ENCODE measurements around the gene CTXN2.

The CTXN2 gene

DNA sequence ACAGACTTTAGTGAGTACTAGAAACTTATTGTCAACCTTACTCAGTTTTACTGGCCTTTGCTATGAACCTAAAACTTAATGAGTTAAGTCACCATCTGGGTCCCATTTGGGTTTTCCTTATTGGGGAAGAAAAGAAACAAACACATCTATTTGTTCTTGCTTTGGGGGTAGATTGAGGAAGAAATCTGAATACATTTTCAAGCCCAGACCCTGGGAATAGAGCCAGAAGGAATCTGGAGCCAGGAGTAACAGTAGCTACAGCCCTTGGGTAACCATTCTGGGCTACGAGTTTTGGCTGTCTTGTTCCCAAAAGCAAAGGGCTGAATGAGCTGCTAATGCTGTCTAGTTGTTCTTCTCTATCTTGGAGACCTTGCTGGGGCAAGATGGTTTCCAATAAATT is 31.2 kb downstream of the CTXN2 start:
- no peak for DNase-seq (ENCODE audit: low spot score)

DNA sequence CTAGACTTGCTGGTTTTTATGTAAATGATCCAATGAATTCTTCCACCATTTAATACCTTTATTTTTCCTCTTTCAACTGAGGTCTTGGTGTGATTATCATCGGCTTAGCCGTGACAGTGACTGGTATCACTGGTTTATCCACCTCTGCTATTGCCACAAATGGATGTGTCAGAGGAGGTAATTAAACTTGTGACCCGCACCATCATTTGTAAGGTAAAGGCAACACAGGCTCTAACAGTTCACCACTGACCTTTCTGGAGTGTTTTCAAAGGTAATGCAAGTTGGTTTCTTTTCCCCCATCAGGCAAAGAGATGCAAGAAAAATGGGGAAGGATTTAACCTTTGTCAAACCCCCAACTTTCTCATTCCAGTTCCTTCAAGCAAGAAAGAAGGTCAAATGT is 34.3 kb downstream of the CTXN2 start:
- DNase-seq (ENCODE audit: low spot score): no peak

DNA sequence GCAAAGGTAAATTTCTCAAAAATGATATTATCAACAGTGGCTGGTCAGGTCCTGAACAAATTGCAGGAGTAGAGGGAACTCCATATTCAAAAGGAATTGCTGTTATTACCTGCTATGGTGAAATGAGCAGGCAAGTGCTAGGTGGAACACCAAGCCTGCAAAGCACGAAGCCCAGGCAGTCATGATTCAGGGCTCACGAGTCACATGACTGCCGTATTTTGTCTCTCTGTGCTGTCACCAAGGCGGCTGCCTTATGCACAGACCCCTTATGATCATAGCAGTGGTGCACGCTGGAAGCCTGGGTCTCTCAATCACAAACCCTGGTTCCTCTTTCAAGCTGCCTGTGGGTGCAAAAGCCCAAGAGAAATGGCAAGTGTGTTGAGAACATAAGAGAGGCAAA is 39.0 kb downstream of the CTXN2 start:
- DNase-seq (ENCODE audit: low spot score): no peak

DNA sequence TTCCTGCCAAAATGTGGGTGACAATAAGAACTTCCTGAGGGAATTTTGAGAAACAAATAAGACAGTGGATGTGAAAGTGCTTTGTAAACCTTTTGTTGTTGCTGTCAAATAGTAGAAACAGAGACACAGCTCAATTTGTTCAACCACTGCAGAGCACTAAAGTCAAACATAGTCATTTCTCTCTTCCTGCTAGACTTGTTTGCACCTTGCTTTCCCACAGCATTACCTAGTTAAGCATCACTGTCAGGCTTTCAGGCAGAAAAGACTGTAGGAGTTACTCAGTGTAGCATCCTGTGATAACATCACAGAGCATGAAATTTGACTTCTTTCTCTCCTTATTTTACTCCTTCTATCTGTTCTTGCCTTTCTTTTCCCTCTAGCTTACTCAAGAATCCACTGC is 41.8 kb downstream of the CTXN2 start:
- DNase-seq (ENCODE audit: low spot score): no peak

DNA sequence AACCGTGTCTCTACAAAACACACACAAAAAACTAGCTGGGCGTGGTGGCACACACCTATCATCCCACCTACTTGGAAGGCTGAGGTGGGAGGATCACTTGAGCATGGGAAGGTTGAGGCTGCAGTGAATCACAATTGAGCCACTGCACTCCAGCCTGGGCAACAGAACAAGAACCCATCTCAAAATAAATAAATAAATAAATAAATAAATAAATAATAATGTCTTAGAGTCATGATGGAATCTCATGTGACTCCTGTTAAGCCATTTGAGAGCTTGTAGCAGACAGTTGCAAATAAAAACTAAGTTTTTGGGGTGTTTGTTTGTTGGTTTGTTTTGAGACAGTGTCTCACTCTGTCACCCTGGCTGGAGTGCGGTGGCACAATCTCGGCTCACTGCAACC is 47.9 kb downstream of the CTXN2 start:
- no peak for DNase-seq (ENCODE audit: low spot score)

DNA sequence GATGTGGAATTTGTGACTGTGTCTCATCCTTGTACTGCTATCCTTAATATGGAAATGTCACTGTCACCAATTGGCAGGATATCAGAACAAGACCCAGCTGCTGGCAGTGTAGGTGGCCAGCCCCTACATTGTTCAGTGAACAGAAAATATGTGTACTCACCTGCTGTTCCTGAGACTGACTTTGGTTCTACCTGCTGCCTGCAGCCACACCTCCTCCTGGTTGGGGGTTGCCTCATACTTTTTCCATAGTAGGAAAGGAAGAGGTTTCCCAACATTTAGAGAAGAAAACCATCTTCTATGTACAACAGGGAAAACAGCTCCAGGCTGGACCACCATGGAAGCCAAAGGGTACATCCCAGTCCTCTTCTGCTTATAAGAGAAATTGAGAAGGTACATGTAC is 50.5 kb downstream of the CTXN2 start:
- DNase-seq (ENCODE audit: low spot score): no peak

DNA sequence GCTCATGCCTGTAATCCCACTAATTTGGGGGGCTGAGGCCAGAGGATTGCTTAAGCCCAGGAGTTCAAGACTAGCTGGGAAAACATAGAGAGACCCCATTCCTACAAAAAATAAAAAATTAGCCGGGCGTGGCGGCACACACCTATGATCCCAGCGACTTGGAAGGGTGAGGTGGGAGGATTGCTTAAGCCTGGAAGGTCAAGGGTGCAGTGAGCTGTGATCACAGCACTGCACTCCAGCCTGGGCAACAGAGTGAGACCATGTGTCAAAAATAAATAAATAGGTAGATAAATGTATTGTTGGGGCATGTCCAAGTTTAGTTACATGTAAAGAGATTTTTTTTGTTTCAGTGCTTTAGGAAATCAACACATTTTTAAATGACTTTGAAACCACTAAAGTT is 51.1 kb downstream of the CTXN2 start:
- DNase-seq (ENCODE audit: low spot score): no peak

DNA sequence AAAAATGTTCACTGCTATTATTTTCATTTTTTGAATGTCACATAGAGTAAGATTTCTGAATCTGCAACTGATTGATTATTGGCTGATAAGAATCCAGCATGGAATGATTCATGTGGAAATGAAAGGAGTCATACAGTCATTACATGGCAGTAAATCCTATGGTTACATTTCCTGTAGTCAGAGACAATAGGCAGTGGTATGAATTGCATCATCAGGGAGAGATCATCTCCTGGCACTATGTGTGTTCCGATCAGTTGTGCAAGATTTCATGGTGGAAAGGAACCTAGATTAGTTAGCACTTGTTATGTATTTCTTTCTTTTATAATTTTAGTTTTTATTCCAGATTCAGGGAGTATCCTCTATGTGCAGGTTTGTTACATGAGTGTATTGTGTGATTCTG is 53.5 kb downstream of the CTXN2 start:
- no peak for DNase-seq (ENCODE audit: low spot score)

DNA sequence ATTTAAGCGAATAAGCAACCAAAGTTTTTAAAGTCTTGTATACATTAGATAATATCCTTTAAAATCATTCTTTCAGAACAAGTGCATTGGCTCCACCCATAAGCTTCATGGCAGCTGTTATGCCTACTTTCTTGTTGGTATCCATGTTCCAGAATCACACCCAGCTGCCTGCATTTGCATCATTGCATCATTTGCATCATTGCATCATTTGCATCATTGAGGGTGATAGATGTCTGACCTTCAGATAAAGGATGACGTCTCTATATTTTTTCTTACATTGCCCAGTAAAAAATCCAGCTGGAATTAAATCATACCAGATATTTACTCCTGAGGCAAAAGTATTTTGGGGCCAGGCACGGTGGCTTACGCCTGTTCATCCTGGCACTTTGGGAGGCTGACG is 56.9 kb downstream of the CTXN2 start:
- DNase-seq (ENCODE audit: low spot score): no peak

DNA sequence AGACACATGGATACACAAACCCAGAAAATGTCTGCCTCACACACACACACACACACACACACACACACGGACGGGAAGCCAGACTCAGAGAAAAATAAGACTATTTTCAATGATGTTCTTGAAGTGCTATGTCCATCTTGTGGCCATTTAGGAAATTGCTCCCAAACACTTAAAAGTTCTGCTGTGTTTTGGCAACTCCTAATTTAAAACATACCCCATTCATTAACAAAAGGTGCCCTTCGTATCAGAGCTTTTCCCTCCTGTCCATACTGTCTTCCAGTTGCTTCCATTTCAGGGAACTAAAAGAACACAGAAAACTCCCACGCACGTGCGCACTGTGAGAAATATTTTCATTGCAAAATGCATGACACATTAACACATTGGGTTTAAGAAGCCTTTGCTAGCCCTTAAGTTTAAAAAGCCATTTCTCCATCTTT is 59.2 kb downstream of the CTXN2 start:
- peak; percentile 6 for DNase-seq (ENCODE audit: low spot score)

DNA sequence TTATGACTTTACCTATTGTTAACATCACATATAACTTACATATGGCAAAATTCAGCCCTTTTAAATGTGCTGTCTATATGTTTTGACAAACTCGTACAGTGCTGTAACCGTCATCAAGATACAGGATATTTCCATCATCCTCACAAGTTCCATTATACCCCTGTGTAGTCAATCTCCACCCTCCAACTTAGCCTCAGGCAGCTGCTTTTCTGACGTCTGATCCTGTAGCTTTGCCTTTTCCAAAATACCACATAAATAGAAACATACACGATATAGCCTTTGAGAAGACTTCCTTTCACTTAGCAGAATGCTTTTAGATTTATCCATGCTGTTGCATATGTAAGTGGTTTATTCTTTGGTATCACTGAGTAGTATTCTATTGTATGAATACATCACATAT is 61.7 kb downstream of the CTXN2 start:
- DNase-seq (ENCODE audit: low spot score): no peak
